Measurements from ENCODE around the gene BEGAIN. TPM values are rescaled to one million over a fixed set of nuclear protein-coding genes. Genes with fewer than 3 reads are reported as not detected.

BEGAIN gene
- total and polyA plus RNA-seq, 2 of the 8 experiments (the other 6 are each of a cell fraction or from before 2014, with no cell fraction given), result 2.9 to 3.0 TPM

DNA sequence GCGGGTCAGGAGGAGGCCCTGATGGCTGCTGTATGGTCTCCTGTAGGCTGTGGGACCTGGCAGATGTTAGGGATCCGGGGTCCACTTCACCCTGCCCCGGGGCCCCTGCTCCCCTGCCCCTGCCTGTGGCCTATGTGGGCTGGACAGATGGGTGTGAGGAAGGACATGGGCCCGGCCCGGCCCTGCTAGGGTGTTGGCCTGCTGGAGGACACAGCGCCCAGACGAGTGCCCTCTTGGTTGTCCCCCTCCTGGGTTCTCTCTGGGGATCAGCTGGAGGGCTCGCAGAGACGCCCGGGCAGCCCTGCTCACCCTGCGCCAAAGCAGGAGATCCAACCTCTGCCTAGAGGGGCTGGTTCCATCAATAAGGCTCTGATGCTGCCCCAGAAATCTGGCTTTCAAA, 36.2 kb downstream of the BEGAIN start:
- Histone ChIP-seq H3K27me3 (replicated peaks in 1 of 4; ENCODE audit: control insufficient read depth in 3 of 4, extremely low read depth in 1 of 4, insufficient read depth in 3 of 4, low read length in 3 of 4) (peaks cover 0 to 20% (median 10%) of the 10 kb centered on the region in 4 experiments; a peak in 5 of 7 replicates), H3K4ac (replicated peaks; ENCODE audit: insufficient read length, low read depth, low read length) (no peak overlapping the region), H3K4me3 (ENCODE audit: extremely low read depth in 1 of 4, insufficient read depth in 2 of 4, low read depth in 3 of 4, low read length in 4 of 4) (no peak overlapping the region), H4K20me1 (replicated peaks in 1 of 2; ENCODE audit: control insufficient read depth in 1 of 2, insufficient read depth in 2 of 2, low read length in 2 of 2) (peaks cover 0 to 3% of the 10 kb centered on the region in 2 experiments), H2BK12ac (ENCODE audit: low read depth, low read length) (no peak overlapping the region), H3K9ac (replicated peaks in 1 of 4; ENCODE audit: extremely low read depth in 1 of 4, low read depth in 3 of 4, low read length in 3 of 4) (no peak overlapping the region), H2BK5ac (ENCODE audit: low read depth, low read length) (no peak overlapping the region), H3K18ac (ENCODE audit: extremely low read depth, low read length) (no peak overlapping the region), H3K79me1 (ENCODE audit: low read depth, low read length) (no peaks in the 10 kb centered on the region), H2AK5ac (ENCODE audit: low read depth, low read length) (no peak overlapping the region), H3K27ac (ENCODE audit: low read depth, low read length) (no peak overlapping the region), H3K36me3 (ENCODE audit: control insufficient read depth in 2 of 4, insufficient read depth in 4 of 4, low read length in 3 of 4) (no peaks in the 10 kb centered on the region), H4K8ac (ENCODE audit: extremely low read depth, insufficient read depth, low read length) (no peak overlapping the region; the same call in 1 of the 2 replicates), H3K56ac (replicated peaks; ENCODE audit: insufficient read length, low read depth, low read length) (no peak overlapping the region), H3K23me2 (ENCODE audit: low read depth, low read length) (peaks cover 5% of the 10 kb centered on the region; the same call in 1 of the 2 replicates), H2BK20ac (ENCODE audit: low read length) (no peak overlapping the region), H3K4me2 (ENCODE audit: insufficient read depth in 1 of 2, low read depth in 2 of 2, low read length in 2 of 2) (no peak overlapping the region), H2BK15ac (ENCODE audit: low read length) (no peak overlapping the region), H3K14ac (ENCODE audit: insufficient read length) (no peak overlapping the region), H3K9me3 (ENCODE audit: insufficient read depth in 2 of 2, low read depth in 1 of 2, low read length in 1 of 2) (no peaks in the 10 kb centered on the region), H2AFZ (ENCODE audit: low read length) (no peak overlapping the region), H3K79me2 (ENCODE audit: control insufficient read depth in 1 of 2, insufficient read depth in 2 of 2, low read length in 2 of 2) (no peaks in the 10 kb centered on the region), H2BK120ac (replicated peaks; ENCODE audit: low read depth, low read length) (no peak overlapping the region), H4K91ac (replicated peaks; ENCODE audit: insufficient read length, low read length) (no peak overlapping the region), H3K23ac (ENCODE audit: insufficient read length) (no peak overlapping the region), H4K5ac (ENCODE audit: insufficient read length, low read depth, low read length) (no peak overlapping the region), H3K4me1 (replicated peaks in 1 of 4; ENCODE audit: control insufficient read depth in 3 of 4, insufficient read depth in 4 of 4, low read length in 3 of 4) (peaks cover 0 to 21% (median 13%) of the 10 kb centered on the region in 4 experiments; a peak in 6 of 7 replicates)
- FAIRE-seq, result no peak
- DNase-seq (ENCODE audit: low read depth in 1 of 2, low spot score in 2 of 2), result no peak
- POLR2A ChIA-PET (ENCODE audit: partially characterized antibody), result no interaction called here
- CTCF ChIA-PET (ENCODE audit: partially characterized antibody), result interaction anchor here (0.9 to 2.0 kb wide), 4 partner anchors 9 to 95 kb away, joined by 3 to 9 read pairs (median 4); no protein-coding TSS in a partner anchor
- WGBS, 2 experiments (ENCODE audit: extremely low coverage in 1 of 2, insufficient coverage in 1 of 2, insufficient read length in 1 of 2, insufficient replicate concordance in 2 of 2, low coverage in 1 of 2, low lambda C conversion rate in 2 of 2, missing lambda C conversion rate in 1 of 2), result 88% methylated on average over 9 of the region's 11 CpGs; no CpG with 5 or more reads in 1 of the 2 experiments
- TF ChIP-seq SP2 (IDR thresholded peaks at IDR 0.05; ENCODE audit: low read length) (no peak), SP4 (IDR thresholded peaks at IDR 0.05; ENCODE audit: low read length) (no peak), TEAD4 (IDR thresholded peaks at IDR 0.05; ENCODE audit: low read depth, low read length) (no peak), TBP (IDR thresholded peaks at IDR 0.05; ENCODE audit: low read depth, low read length) (no peak), SIRT6 (IDR thresholded peaks at IDR 0.05; ENCODE audit: low read length) (no peak), HDAC2 (IDR thresholded peaks at IDR 0.05; ENCODE audit: borderline replicate concordance in 1 of 2, low read depth in 2 of 2, low read length in 2 of 2) (no peak), ASH2L (IDR thresholded peaks at IDR 0.05; ENCODE audit: low read length) (no peak), GABPA (IDR thresholded peaks at IDR 0.05; ENCODE audit: borderline replicate concordance, insufficient read depth, low read length) (no peak), ZNF274 (IDR thresholded peaks at IDR 0.05; ENCODE audit: borderline replicate concordance, extremely low read depth, low read length) (no peak), POU5F1 (IDR thresholded peaks at IDR 0.05; ENCODE audit: low read depth, low read length) (no peak)
- TF ChIP-seq, protein P1, sequence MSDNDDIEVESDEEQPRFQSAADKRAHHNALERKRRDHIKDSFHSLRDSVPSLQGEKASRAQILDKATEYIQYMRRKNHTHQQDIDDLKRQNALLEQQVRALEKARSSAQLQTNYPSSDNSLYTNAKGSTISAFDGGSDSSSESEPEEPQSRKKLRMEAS (IDR thresholded peaks at IDR 0.05), result no peak

Measured in H1 (cell line).